HG03103 (cell line): ENCODE data around the gene A3GALT2.

ENCODE experiments used
- ATAC-seq: cut with Tn5 transposase; IDR thresholded peaks from one replicate; pipeline ENCODE4 v1.9.1; 2021; ENCODE audit warnings: low read depth; ENCODE audit not compliant: unreplicated experiment

Gene A3GALT2

GRCh38 chr1:33258788-33259274 lies 62.1 kb downstream of the A3GALT2 start:
- ATAC-seq = no peak

GRCh38 chr1:33257772-33258712 lies 62.9 kb downstream of the A3GALT2 start:
- no peak for ATAC-seq

- ATAC-seq = no peak
These were observed 63.6 kb downstream of the A3GALT2 start for GRCh38 chr1:33257207-33257771.
